Fibroblast of mammary gland (primary cell): ENCODE data around the gene ARHGAP1.
"Not testable (repeated sequence)": the region's sequence is repeated elsewhere in the genome, so short reads cannot be mapped to it uniquely, and the experiment has no call there.

Source experiments
- DNase-seq: peaks from one replicate; pipeline ENCODE4 v3.0.0-alpha.2; 2010; ENCODE audit warnings: low read depth
- H3K4me3 ChIP-seq: 2 replicates; pipeline ENCODE4 v1.5.1; 2011; ENCODE audit warnings: low read depth, mild to moderate bottlenecking, low read length, moderate library complexity; ENCODE audit not compliant: control insufficient read depth
- TF ChIP-seq, protein P1 (sequence below): conservative IDR thresholded peaks from 2 replicates; pipeline ENCODE4 v1.5.1; 2011; ENCODE audit warnings: low read depth, low read length, inconsistent platforms; ENCODE audit not compliant: control insufficient read depth, insufficient read depth

ARHGAP1 gene

DNA sequence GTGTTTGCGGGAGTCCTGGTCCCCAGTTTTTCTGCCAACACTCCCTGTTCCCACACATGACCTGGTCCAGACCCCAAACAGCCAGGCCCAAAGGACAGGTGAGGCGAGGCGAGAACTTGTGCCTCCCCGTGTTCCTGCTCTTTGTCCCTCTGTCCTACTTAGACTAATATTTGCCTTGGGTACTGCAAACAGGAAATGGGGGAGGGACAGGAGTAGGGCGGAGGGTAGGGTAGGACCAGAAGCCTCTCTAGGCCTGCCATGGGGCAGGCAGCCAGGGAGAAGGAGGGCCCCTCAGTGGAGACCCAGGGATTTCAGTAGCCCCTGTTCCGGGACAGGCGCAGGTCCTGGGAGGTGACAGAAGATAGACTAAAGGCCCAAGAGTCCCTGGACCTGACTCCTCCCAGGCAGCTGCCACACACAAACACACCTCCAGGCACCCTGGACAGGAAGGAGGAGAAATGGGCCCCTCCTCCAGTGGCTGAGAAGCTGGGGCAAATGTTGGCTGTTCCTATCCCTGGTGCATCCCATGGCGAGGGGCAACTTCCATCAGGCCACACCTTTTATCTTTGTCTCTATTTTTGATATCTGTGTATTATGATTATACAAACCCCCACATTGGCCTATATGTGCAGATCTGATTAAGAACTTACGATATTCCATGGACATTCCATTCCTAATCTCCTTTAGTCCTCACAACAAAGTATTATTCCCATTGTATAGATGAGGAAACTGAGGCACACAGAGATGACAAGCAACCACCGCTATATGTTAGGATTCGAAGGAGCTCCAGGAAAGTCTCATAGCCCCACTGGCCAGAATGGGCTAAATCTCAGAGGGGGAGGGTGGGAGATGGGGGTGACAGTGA lies 18.0 kb upstream of the ARHGAP1 start:
- no peak overlapping the region for H3K4me3 ChIP-seq
- no peak for DNase-seq
- TF ChIP-seq, protein P1, sequence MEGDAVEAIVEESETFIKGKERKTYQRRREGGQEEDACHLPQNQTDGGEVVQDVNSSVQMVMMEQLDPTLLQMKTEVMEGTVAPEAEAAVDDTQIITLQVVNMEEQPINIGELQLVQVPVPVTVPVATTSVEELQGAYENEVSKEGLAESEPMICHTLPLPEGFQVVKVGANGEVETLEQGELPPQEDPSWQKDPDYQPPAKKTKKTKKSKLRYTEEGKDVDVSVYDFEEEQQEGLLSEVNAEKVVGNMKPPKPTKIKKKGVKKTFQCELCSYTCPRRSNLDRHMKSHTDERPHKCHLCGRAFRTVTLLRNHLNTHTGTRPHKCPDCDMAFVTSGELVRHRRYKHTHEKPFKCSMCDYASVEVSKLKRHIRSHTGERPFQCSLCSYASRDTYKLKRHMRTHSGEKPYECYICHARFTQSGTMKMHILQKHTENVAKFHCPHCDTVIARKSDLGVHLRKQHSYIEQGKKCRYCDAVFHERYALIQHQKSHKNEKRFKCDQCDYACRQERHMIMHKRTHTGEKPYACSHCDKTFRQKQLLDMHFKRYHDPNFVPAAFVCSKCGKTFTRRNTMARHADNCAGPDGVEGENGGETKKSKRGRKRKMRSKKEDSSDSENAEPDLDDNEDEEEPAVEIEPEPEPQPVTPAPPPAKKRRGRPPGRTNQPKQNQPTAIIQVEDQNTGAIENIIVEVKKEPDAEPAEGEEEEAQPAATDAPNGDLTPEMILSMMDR: no peak

DNA sequence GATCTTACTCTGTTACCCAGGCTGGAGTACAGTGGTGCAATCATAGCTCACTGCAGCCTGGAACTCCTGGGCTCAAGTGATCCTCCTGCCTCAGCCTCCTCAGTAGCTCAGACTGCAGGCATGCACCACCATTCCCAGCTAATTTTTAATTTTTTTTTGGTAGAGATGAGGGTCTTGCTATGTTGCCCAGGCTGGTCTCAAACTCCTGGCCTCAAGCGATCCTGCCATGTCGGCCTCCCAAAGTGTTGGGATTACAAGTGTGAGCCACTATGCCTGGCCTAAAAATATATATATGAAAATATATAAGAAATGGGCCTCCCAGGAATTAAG lies 17.4 kb upstream of the ARHGAP1 start:
- H3K4me3 ChIP-seq, DNase-seq: not testable (repeated sequence)

DNA sequence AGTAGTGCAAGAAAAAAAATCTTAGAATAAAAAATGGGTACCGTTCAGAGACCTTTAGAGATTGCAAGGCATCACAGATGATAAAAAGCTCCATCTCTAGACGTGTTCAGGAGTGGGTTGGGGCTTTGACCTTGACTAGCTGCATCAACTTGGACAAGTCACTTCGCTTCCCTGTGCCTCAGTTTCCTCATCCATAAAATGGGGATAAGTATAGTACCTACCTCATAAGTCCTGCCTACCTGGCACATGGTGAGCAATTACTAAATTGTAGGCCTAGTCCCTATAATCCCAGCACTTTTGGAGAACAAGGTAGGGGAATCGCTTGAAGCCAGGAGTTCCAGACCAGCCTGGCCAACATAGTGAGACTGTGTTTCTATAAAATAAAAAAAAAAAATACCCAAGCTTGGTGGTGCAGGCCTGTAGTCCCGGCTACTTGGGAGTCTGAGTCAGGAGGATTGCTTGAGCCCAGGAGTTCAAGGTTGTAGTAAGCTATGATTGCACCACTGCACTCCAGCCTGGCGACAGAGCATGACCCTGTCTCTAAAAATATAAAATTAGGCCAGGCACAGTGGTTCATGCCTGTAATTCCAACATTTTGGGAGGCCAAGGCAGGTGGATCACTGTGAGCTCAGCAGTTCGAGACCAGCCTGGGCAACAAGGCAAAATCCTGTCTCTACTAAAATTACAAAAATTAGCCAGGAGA lies 12.6 kb upstream of the ARHGAP1 start:
- DNase-seq: no peak
- H3K4me3 ChIP-seq: no peak overlapping the region
- TF ChIP-seq, protein P1: no peak

DNA sequence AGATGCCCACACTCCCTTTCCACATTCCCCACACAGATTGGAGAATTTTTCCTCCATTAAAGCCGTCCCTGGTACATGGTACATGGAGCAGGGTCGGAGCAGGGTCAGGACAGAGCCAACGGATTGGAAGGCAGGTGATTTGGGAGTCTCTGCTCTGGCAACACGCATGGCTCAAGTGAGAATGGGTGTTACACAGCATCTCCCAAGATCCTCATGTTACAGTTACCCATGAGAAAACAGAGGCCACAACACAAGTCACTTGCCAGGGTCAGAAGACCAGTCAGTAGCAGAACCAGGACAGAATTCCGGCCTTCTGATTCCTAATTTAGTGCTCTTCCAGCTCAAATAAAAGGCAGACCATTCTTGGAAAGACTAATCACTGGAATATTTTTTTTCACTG lies 10.9 kb upstream of the ARHGAP1 start:
- TF ChIP-seq, protein P1: no peak
- H3K4me3 ChIP-seq: no peak overlapping the region
- DNase-seq: peak; percentile 56

DNA sequence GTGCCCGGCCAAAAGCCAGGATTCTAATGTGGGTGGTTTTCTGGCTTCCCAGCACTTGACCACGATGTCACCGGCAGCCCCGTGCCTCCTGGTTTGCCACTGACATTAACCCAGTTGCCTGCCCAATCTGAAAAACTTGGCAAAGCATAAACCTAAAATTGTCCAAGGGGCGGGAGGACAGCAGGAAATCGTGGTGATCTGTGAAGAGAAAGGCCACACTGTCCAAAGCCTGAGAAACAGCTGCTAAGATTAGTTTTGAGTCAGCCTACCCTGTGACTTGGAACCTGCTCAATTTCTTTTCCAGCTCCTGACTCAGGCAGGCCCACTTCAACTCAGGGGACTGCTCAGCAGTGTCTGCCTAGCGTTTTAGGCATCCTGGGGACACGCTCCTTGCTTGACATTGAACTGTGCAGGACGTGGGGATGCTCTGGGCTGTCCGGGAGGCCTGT lies 10.4 kb upstream of the ARHGAP1 start:
- DNase-seq: peak; percentile 98
- TF ChIP-seq, protein P1: no peak
- H3K4me3 ChIP-seq: no peak overlapping the region

DNA sequence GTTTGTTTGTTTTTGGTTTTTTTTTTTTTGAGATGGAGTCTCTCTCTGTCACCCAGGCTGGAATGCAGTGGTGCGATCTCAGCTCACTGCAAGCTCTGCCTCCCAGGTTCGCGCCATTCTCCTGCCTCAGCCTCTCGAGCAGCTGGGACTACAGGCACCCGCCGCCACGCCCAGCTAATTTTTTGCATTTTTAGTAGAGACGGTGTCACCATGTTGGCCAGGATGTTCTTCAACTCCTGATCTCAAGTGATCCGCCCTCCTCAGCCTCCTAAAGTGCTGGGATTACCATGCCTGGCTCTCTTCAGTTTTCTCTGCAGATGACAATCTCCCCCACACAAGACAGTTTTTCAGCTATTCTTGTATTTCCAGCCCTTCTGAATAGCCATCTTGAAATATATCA lies 8.9 kb upstream of the ARHGAP1 start:
- not testable (repeated sequence) for H3K4me3 ChIP-seq

DNA sequence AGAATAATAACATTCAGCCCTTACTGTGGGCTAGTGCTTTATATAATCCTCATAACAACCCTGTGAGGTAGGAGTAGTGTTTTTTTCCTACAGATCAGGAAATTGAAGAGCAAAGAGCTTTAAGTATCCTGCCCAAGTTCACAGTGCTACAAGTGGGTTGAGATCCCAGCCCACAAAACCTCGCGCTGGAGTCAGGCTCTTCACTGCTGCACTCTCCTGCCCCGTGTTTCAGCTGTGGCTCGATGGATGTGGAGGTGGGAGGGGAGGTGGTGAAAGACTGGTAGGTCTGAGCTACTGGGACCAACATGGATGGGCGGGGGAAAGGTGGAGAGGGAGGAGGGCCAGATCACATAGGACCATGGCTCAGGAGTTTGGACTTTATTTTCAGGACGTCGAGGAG lies 6.5 kb upstream of the ARHGAP1 start:
- H3K4me3 ChIP-seq: no peak overlapping the region
- DNase-seq: no peak
- TF ChIP-seq, protein P1: no peak

More for the DNA sequence above, 8.9 kb upstream of the ARHGAP1 start:
- not testable (repeated sequence) for DNase-seq
